Stimulated activated CD4-positive, alpha-beta T cell treated with anti-CD3 and anti-CD28 coated beads, Interleukin-1b, Interleukin-23, amount 100 ng/mL, for 1 hour (primary cell): ENCODE results near the gene C5orf22.
"Not testable (repeated sequence)": the region's sequence is repeated elsewhere in the genome, so short reads cannot be mapped to it uniquely, and the experiment has no call there.

Experiments
- DNase-seq, 2 donors: peaks; one replicate each; pipeline ENCODE4 v3.0.0-alpha.2; 2020; ENCODE audit warnings: low read depth in 2 of 2

C5orf22 gene

DNA sequence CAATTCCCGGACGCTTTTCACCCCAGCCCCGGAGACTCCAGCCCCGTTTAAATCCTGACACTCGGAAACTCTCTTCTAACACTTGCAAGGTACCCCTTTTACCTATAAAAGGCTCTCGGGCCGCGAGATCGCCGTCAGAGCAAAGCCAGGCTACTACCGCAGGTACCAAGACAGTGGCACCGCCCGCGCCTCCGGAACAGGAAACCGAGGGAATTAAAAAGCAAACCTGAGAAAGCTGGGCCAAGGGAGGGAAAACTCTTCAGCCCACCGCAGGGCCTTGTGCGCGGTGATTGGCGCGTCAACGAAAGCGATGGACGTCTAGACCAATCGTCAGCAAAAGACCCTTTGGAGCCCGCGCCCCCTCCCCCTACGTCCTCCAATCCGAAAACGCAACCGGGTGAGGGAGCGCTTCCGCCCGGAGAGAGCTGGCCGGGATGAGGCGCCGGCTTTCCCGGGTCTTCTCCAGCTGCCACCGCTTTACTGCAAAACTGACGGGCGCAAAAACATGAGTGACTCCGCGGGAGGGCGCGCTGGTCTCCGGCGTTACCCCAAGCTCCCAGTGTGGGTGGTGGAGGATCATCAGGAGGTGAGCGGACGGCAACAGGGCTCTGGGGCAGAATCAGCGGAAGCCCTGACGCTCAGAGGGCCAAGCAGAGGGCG is at the start of gene C5orf22, which contains the start of gene DROSHA:
TSS of gene C5orf22 (plus strand) at position 414 of the 660 bp plus-strand sequence. CDS start at position 506, 92 bp downstream.
TSS of gene DROSHA (minus strand) at position 206 of the 660 bp plus-strand sequence. CDS start 3,034 bp downstream, outside the sequence.
- peak; percentile 75 to 76 for DNase-seq

- no peak for DNase-seq
Measured at GRCh38 chr5:31485376-31486207, 46.5 kb upstream of the C5orf22 start.

DNA sequence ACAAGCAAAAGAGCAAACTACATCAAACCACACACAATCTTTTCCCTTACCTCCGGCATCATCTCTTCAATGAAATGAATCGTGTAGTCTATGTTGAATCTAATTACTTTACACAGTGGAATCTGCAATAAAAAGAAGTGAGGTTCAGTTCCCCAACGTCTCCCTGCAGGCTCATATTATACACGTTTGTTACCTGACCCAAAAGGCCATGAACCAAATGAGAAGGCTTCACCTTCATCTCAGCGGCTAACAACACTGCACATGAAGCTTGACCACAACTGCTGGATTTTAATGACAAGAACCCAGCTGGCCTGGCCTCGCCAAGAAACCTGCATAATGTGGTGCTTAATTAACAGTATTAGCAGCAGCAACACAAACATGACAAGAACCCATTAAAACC is 45.7 kb upstream of the C5orf22 start:
- DNase-seq: no peak

GRCh38 chr5:31487506-31487905 is 44.6 kb upstream of the C5orf22 start:
- DNase-seq: no peak

- DNase-seq: no peak
Measured at GRCh38 chr5:31492869-31493268, 39.2 kb upstream of the C5orf22 start.

DNA sequence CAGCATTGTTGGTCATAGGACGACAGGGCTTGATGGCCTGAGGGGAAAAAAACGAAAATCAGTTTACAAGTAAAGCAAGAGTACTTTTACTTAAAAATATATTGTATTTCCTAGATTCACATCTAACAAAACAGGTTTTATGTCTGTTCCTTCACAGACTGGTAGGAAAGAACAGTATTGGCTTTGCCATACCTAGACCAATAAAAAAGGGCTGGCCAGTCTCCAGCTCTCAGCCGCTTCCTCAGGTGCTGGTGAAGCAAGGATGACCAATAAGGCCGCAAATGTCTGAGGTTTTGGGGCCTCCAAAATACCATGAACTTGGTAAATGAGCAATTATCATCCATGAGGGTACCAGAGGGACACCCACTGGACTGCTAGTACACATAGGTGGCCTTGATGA is 36.8 kb upstream of the C5orf22 start:
- no peak for DNase-seq

DNA sequence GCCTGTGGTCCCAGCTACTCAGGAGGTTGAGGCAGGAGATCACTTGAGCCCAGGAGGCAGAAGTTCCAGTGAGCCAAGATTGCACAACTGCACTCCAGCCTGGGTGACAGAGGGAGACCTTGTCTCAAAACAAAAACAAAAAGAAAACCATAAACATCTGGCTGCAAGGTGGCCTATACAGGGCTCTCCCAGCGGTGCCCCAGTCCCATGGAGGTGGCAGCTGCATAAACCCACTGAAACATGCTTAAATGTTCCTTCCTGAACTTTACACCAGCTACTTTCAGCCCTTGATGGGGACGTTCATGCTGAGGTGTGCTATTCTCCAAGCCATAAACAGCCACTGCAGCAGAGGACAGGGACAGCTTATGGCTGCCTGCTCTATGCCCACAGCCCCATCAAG is 35.8 kb upstream of the C5orf22 start:
- no peak for DNase-seq

DNA sequence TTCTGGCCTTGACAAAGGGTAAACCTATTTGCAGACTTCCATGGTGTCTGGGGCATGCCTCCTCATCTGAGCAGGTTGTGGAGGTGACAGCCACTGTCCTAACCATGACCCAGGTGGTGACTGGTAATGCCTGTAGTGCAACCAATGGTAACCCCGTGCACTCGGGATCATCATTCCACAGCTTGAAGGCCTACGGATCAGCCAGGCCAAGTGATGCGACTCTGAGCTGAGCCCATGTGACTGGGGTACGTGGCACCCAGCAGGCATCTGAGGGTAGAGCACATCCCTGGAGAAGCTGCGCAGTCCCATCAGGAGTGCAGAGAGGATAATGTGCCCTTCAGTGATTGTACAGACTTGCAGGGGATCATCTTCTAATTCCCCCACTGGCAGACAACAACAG is 35.2 kb upstream of the C5orf22 start:
- no peak for DNase-seq

DNA sequence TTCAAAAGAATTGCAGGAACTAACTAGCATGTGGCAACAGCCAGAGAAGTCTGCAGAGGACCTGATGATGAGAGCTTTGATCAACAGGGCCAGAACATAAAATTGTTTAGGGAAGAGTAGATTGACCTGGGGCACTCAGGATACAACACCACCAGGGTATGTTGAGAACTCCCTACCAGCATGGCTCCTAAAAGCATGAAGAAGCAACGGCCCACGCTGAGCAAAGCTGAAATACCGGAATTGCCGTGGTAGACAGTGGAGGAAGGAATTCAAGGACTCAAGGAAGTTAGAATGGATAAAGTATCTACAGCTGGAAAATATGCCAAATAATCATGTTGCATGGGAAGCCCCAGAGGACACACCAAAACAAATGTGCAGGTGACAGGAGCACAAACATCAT is 31.8 kb upstream of the C5orf22 start:
- DNase-seq: no peak

GRCh38 chr5:31502506-31502905 is 29.6 kb upstream of the C5orf22 start:
- no peak for DNase-seq

GRCh38 chr5:31504529-31504928 is 27.6 kb upstream of the C5orf22 start:
- no peak for DNase-seq

GRCh38 chr5:31511305-31511704 is 20.8 kb upstream of the C5orf22 start:
- no peak for DNase-seq

DNA sequence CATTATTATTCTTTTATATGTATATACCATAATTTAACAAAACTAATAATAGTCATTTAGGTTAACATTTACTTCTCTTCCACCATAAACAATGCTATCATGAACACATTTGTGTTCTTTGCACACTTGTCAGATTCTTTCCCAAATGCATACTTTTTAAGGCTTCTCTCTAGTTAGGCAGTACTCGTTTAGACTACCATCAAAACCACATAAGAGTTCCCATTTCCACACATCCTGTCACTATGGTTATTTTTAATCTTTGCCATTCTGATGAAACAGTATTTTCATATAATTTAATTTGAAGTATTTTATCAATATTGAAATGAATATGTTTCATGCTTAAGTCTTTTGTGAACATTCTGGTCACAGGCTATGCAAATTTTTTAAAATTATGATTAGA is 15.3 kb upstream of the C5orf22 start:
- DNase-seq: no peak

DNA sequence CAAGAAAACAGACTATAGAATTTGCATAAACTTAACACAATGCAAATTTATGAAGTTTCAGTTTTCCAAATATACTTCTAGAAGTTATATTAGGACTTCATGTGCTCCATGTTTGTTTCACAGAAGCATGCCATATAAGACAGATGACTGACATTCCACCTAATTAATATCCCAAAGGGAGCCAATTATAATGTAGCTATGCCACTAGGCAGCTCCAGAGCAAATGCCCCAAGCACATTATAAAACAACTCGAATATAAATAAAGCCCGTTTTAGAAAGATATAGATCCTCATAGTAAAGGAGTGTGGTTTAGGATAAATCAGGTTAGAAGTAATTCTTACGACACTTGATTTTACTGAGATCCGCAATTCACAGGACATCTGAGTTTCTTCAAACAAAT is 9.1 kb upstream of the C5orf22 start:
- no peak for DNase-seq

GRCh38 chr5:31530541-31531265 is 1.4 kb upstream of the C5orf22 start:
- no peak for DNase-seq

GRCh38 chr5:31531543-31531887 is 586 bp upstream of the C5orf22 start:
- DNase-seq: no peak

DNA sequence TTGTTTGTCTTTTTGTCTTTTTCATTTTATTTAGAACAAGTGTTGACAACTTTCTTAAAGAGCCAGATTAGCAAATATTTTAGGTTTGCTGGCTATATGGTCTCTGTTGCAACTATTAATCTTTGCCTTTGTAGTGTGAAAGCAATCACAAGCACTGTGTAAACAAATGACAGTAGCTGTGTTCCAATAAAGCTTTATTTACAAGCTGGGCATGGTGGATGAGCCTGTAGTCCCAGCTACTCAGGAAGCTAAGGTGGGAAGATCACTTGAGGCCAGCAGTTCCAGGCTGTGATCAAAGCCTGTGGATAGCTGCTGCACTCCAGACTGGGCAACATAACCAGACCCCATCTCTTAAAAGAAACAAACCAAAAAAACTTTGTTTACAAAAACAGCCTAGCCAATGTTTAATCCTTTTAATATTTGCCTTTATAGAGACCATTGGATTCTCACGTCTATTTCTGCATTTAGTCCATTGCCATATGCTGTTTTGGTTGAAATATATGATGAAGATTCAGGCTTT is 2.5 kb downstream of the C5orf22 start:
- no peak for DNase-seq

DNA sequence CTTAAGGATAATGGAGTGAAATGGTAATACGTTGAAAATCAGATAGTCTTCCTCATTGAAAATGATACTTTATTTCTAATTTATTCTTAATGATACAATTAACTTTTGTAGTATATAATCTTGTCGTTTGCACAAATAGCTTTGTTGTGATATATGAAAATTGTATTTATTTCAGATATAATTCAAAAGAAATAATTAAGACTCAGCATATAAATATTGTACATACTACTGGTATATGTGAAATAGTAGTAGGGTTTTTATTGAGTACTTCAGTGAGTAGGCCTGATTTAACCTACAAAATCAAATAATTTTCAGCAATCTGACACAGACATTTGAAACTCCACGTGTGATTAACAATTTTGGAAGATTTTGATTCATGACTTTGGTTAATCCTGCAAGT is 4.8 kb downstream of the C5orf22 start:
- no peak for DNase-seq

DNA sequence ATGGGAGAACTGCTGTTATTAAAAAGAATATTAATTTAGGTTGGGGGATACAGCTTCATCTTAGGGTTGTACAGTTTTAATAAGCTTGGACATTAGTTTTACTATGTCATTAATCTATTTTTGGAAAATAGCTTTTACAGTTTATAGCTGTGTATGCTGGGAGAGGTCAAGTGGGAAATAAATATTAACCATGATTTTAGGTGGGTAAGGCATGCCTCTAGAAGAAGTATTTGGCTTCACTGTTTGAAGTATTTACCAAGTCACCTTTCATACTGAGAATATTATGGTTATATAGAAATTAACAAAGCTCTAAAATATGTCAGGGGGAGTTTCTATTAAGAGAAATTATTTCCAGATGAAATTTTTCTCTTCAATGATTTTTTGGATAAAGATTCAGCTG is 5.2 kb downstream of the C5orf22 start:
- DNase-seq: no peak

GRCh38 chr5:31537851-31538250 is 5.8 kb downstream of the C5orf22 start:
- DNase-seq: no peak

GRCh38 chr5:31549114-31549513 is 17.0 kb downstream of the C5orf22 start:
- not testable (repeated sequence) for DNase-seq

- DNase-seq: no peak
Measured at GRCh38 chr5:31551878-31552277, 19.8 kb downstream of the C5orf22 start.
